ENCODE measurements around the gene DOK5.

DOK5 gene

GRCh38 chr20:54514028-54514607, 38.7 kb downstream of the DOK5 start:
- Mint-ChIP-seq H3K4me1 (ENCODE audit: low read depth) (no peaks in the 10 kb centered on the region), H3K27me3 (peaks cover 4% of the 10 kb centered on the region), H3K9me3 (peaks cover 11% of the 10 kb centered on the region), H3K4me3 (no peak overlapping the region), H3K27ac (no peak overlapping the region), H3K36me3 (ENCODE audit: low read depth) (no peaks in the 10 kb centered on the region)
- DNase-seq, result no peak

GRCh38 chr20:54515793-54516628, 40.6 kb downstream of the DOK5 start:
- Mint-ChIP-seq H3K9me3 (peaks cover 11% of the 10 kb centered on the region), H3K27ac (no peak overlapping the region), H3K4me1 (ENCODE audit: low read depth) (no peaks in the 10 kb centered on the region), H3K27me3 (peaks cover 4% of the 10 kb centered on the region), H3K4me3 (no peak overlapping the region), H3K36me3 (ENCODE audit: low read depth) (no peaks in the 10 kb centered on the region)
- DNase-seq, result no peak

- no peak overlapping the region for H3K4me3 Mint-ChIP-seq
- H3K27me3 Mint-ChIP-seq, result peaks cover 11% of the 10 kb centered on the region
- no peak overlapping the region for H3K27ac Mint-ChIP-seq
- H3K36me3 Mint-ChIP-seq (ENCODE audit: low read depth), result no peaks in the 10 kb centered on the region
- H3K4me1 Mint-ChIP-seq (ENCODE audit: low read depth), result no peaks in the 10 kb centered on the region
- H3K9me3 Mint-ChIP-seq, result peaks cover 11% of the 10 kb centered on the region
- DNase-seq, result no peak
Observed at GRCh38 chr20:54517241-54517975, 42.0 kb downstream of the DOK5 start.

GRCh38 chr20:54524849-54525248, 49.5 kb downstream of the DOK5 start:
- H3K36me3 Mint-ChIP-seq (ENCODE audit: low read depth), result no peaks in the 10 kb centered on the region
- H3K27ac Mint-ChIP-seq, result no peak overlapping the region
- no peaks in the 10 kb centered on the region for H3K4me1 Mint-ChIP-seq (ENCODE audit: low read depth)
- DNase-seq, result no peak
- H3K27me3 Mint-ChIP-seq, result peaks cover 10% of the 10 kb centered on the region
- H3K4me3 Mint-ChIP-seq, result no peak overlapping the region
- H3K9me3 Mint-ChIP-seq, result no peaks in the 10 kb centered on the region

GRCh38 chr20:54525916-54526590, 50.7 kb downstream of the DOK5 start:
- DNase-seq, result no peak
- no peaks in the 10 kb centered on the region for H3K36me3 Mint-ChIP-seq (ENCODE audit: low read depth)
- H3K4me3 Mint-ChIP-seq, result no peak overlapping the region
- H3K27ac Mint-ChIP-seq, result no peak overlapping the region
- H3K9me3 Mint-ChIP-seq, result no peaks in the 10 kb centered on the region
- peaks cover 17% of the 10 kb centered on the region for H3K27me3 Mint-ChIP-seq
- H3K4me1 Mint-ChIP-seq (ENCODE audit: low read depth), result no peaks in the 10 kb centered on the region

- Mint-ChIP-seq H3K9me3 (no peaks in the 10 kb centered on the region), H3K27me3 (peaks cover 14% of the 10 kb centered on the region), H3K4me3 (no peak overlapping the region), H3K27ac (no peak overlapping the region), H3K4me1 (ENCODE audit: low read depth) (no peaks in the 10 kb centered on the region), H3K36me3 (ENCODE audit: low read depth) (no peaks in the 10 kb centered on the region)
- no peak for DNase-seq
Observed at GRCh38 chr20:54526801-54527200, 51.4 kb downstream of the DOK5 start.

- no peak overlapping the region for H3K27ac Mint-ChIP-seq
- no peaks in the 10 kb centered on the region for H3K36me3 Mint-ChIP-seq (ENCODE audit: low read depth)
- peaks cover 3% of the 10 kb centered on the region for H3K9me3 Mint-ChIP-seq
- peaks cover 22% of the 10 kb centered on the region for H3K27me3 Mint-ChIP-seq
- no peak overlapping the region for H3K4me3 Mint-ChIP-seq
- no peak for DNase-seq
- H3K4me1 Mint-ChIP-seq (ENCODE audit: low read depth), result no peaks in the 10 kb centered on the region
Observed at GRCh38 chr20:54532573-54532972, 57.2 kb downstream of the DOK5 start.

GRCh38 chr20:54534101-54534500, 58.7 kb downstream of the DOK5 start:
- Mint-ChIP-seq H3K27me3 (peaks cover 22% of the 10 kb centered on the region), H3K9me3 (peaks cover 3% of the 10 kb centered on the region), H3K27ac (no peak overlapping the region), H3K36me3 (ENCODE audit: low read depth) (no peaks in the 10 kb centered on the region), H3K4me1 (ENCODE audit: low read depth) (no peaks in the 10 kb centered on the region), H3K4me3 (no peak overlapping the region)
- DNase-seq, result no peak

- H3K27me3 Mint-ChIP-seq, result peaks cover 19% of the 10 kb centered on the region
- H3K9me3 Mint-ChIP-seq, result peaks cover 3% of the 10 kb centered on the region
- no peaks in the 10 kb centered on the region for H3K4me1 Mint-ChIP-seq (ENCODE audit: low read depth)
- H3K27ac Mint-ChIP-seq, result no peak overlapping the region
- H3K4me3 Mint-ChIP-seq, result no peak overlapping the region
- DNase-seq, result no peak
- no peaks in the 10 kb centered on the region for H3K36me3 Mint-ChIP-seq (ENCODE audit: low read depth)
Observed at GRCh38 chr20:54535033-54535432, 59.6 kb downstream of the DOK5 start.

- Mint-ChIP-seq H3K4me1 (ENCODE audit: low read depth) (no peaks in the 10 kb centered on the region), H3K27me3 (peaks cover 12% of the 10 kb centered on the region), H3K4me3 (no peak overlapping the region), H3K9me3 (peaks cover 5% of the 10 kb centered on the region), H3K27ac (no peak overlapping the region), H3K36me3 (ENCODE audit: low read depth) (no peaks in the 10 kb centered on the region)
- no peak for DNase-seq
Observed at GRCh38 chr20:54535746-54536145, 60.4 kb downstream of the DOK5 start.

- H3K4me3 Mint-ChIP-seq, result no peak overlapping the region
- peaks cover 9% of the 10 kb centered on the region for H3K27me3 Mint-ChIP-seq
- H3K36me3 Mint-ChIP-seq (ENCODE audit: low read depth), result no peaks in the 10 kb centered on the region
- peaks cover 5% of the 10 kb centered on the region for H3K9me3 Mint-ChIP-seq
- no peak for DNase-seq
- no peaks in the 10 kb centered on the region for H3K4me1 Mint-ChIP-seq (ENCODE audit: low read depth)
- H3K27ac Mint-ChIP-seq, result no peak overlapping the region
Observed at GRCh38 chr20:54539521-54540046, 64.2 kb downstream of the DOK5 start.

- no peak overlapping the region for H3K27ac Mint-ChIP-seq
- H3K9me3 Mint-ChIP-seq, result peaks cover 2% of the 10 kb centered on the region
- no peak overlapping the region for H3K4me3 Mint-ChIP-seq
- H3K27me3 Mint-ChIP-seq, result peaks cover 7% of the 10 kb centered on the region
- no peaks in the 10 kb centered on the region for H3K4me1 Mint-ChIP-seq (ENCODE audit: low read depth)
- H3K36me3 Mint-ChIP-seq (ENCODE audit: low read depth), result no peaks in the 10 kb centered on the region
- DNase-seq, result no peak
Observed at GRCh38 chr20:54543369-54543768, 68.0 kb downstream of the DOK5 start.

- Mint-ChIP-seq H3K4me3 (no peak overlapping the region), H3K9me3 (no peaks in the 10 kb centered on the region), H3K36me3 (ENCODE audit: low read depth) (no peaks in the 10 kb centered on the region), H3K27ac (no peak overlapping the region), H3K27me3 (peaks cover 10% of the 10 kb centered on the region), H3K4me1 (ENCODE audit: low read depth) (peaks cover 6% of the 10 kb centered on the region)
- no peak for DNase-seq
Observed at GRCh38 chr20:54545676-54546358, 70.4 kb downstream of the DOK5 start.

GRCh38 chr20:54548849-54549248, 73.5 kb downstream of the DOK5 start:
- DNase-seq, result no peak
- Mint-ChIP-seq H3K9me3 (peaks cover 4% of the 10 kb centered on the region), H3K4me3 (no peak overlapping the region), H3K27me3 (peaks cover 7% of the 10 kb centered on the region), H3K4me1 (ENCODE audit: low read depth) (peaks cover 11% of the 10 kb centered on the region), H3K36me3 (ENCODE audit: low read depth) (no peaks in the 10 kb centered on the region), H3K27ac (no peak overlapping the region)

All from activated T-cell treated with anti-CD3 and anti-CD28 coated beads, Interleukin-2, amount 50 U/mL, for 24 hours (primary cell).